Transverse colon (tissue), 4 donors: ENCODE data around the gene KRTAP9-2.

Experiments used
- CTCF ChIP-seq, 5 experiments: fragments of 200-600 bp in 3 of 5; fragments of 450-650 bp in 2 of 5; sonication (generic) in 3 of 5; IDR thresholded peaks; 1 replicate in 2 of 5; 2 replicates in 3 of 5; pipeline ENCODE4 v1.5.1; 2016 to 2017; ENCODE audit warnings: antibody characterized with exemption in 5 of 5, inconsistent platforms in 3 of 5, mild to moderate bottlenecking in 2 of 5, moderate library complexity in 1 of 5
- POLR2AphosphoS5 ChIP-seq, 3 donors: sonication (generic); formaldehyde crosslinking; IDR thresholded peaks; one replicate each; pipeline ENCODE4 v1.6.1; 2016; ENCODE audit warnings: antibody characterized with exemption in 3 of 3

- TF ChIP-seq POLR2AphosphoS5 (IDR thresholded peaks at IDR 0.05) (no peak), CTCF (IDR thresholded peaks at IDR 0.05) (no peak)
Observed at GRCh38 chr17:41184480-41184961, 41.9 kb upstream of the KRTAP9-2 start, which contains the start of gene KRTAP4-1.
